Right hindlimb (tissue), 1 donor: ENCODE measurements around the gene TMED6.
"Not testable (repeated sequence)": the region's sequence is repeated elsewhere in the genome, so short reads cannot be mapped to it uniquely, and the experiment has no call there.

Source experiments
- DNase-seq: peaks from one replicate; pipeline ENCODE4 v3.0.0-alpha.2; 2018

Gene TMED6

GRCh38 chr16:69296771-69297170 lies 54.8 kb downstream of the TMED6 start:
- DNase-seq, result not testable (repeated sequence)

DNA sequence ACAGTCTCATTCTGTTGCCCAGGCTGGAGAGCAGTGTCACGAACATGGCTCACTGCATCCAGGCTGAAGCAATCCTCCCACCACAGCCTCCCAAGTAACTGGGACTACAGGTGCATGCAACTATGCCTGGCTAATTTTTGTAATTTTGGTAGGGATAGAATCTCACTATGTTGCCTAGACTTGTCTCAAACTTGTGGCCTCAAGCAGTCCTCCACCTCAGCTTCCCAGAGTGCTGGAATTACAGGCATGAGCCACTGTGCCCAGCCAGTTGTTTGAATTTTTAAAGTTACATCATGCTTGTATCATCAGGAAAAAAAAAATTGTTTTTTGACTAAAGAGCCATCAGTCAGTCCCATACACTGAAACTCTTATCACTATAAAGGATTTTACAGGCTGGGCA lies 57.5 kb downstream of the TMED6 start:
- no peak for DNase-seq

GRCh38 chr16:69293401-69293800 lies 58.2 kb downstream of the TMED6 start:
- no peak for DNase-seq
